ENCODE data around the gene POLR1F.

The POLR1F gene

DNA sequence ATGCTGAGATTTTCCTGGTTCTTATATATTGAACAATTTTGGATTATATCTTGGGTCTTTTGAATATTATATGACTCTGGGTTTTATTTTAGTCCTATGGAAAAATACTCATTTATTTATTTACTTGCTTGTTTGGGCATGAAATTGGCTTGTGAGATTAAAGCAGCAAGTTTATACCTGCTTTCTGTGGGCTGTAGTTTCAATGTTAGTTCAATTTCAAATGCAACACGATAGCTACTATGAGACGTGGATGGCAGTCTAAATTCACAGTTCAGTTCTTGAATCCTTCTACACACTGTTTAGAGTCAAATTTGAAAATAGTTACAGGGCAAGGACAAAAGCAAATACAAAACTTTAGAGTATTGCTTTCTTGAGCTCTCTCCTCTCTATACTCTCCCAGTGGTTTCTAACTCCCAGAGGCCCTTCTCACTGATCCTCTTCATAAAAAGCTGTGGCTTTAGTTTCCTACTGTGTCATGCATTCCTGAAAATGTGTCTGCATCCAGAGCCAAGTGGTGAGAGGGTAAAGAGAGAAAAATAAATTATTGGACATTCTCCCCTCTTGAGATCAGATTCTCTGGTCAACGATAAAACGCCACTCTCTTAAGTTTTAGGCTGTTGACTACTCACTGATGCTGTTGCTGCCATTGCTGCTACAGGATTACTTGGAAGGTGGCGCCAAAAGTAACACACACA lies 34.4 kb downstream of the POLR1F start:
- no peaks in the 10 kb centered on the region for H3K79me1 ChIP-seq (ENCODE audit: low read depth, low read length)
- H3K18ac ChIP-seq (ENCODE audit: low read length): no peak overlapping the region
- WGBS, 2 donors (ENCODE audit: extremely low coverage in 2 of 2, insufficient read length in 2 of 2, insufficient replicate concordance in 1 of 2): no CpG with 5 or more reads among the region's 5 CpGs
- H3K27ac ChIP-seq (replicated peaks; ENCODE audit: low read length): no peak overlapping the region
- H3K14ac ChIP-seq (ENCODE audit: low read length): no peak overlapping the region
- H3K27me3 ChIP-seq (ENCODE audit: control insufficient read depth in 3 of 3, insufficient read depth in 3 of 3, low read depth in 1 of 3, low read length in 3 of 3): no peaks in the 10 kb centered on the region
- no peak overlapping the region for H4K8ac ChIP-seq (ENCODE audit: low read depth, low read length)
- H3K4ac ChIP-seq (ENCODE audit: low read length): no peak overlapping the region
- H2AFZ ChIP-seq (ENCODE audit: low read length): no peak overlapping the region
- H3K36me3 ChIP-seq (replicated peaks in 1 of 2; ENCODE audit: control insufficient read depth in 2 of 2, insufficient read depth in 2 of 2, low read length in 2 of 2): no peaks in the 10 kb centered on the region
- H3K4me3 ChIP-seq (ENCODE audit: low read length in 2 of 2): no peak overlapping the region
- DNase-seq (ENCODE audit: low spot score): no peak
- no peak overlapping the region for H4K91ac ChIP-seq (ENCODE audit: low read depth, low read length, poor library complexity)
- H3K23ac ChIP-seq (ENCODE audit: low read depth, low read length, poor library complexity): no peak overlapping the region
- no peak overlapping the region for H2AK5ac ChIP-seq (ENCODE audit: low read depth, low read length)
- H2BK15ac ChIP-seq (ENCODE audit: low read length): no peak overlapping the region
- no peak overlapping the region for H2BK120ac ChIP-seq (ENCODE audit: low read depth, low read length)
- H3K9ac ChIP-seq (ENCODE audit: low read depth, low read length, poor library complexity): no peak overlapping the region
- no peak overlapping the region for H3K4me2 ChIP-seq (ENCODE audit: insufficient read depth, low read length, poor library complexity, severe bottlenecking)
- H3K4me1 ChIP-seq (ENCODE audit: control insufficient read depth in 2 of 2, insufficient read depth in 1 of 2, low read depth in 1 of 2, low read length in 2 of 2): no peaks in the 10 kb centered on the region
- H3K9me3 ChIP-seq (replicated peaks in 1 of 2; ENCODE audit: control insufficient read depth in 2 of 2, insufficient read depth in 1 of 2, low read depth in 1 of 2, low read length in 2 of 2): no peaks in the 10 kb centered on the region
- no peak overlapping the region for H2BK12ac ChIP-seq (ENCODE audit: low read length)
- no peak overlapping the region for H2BK5ac ChIP-seq (ENCODE audit: low read length)

DNA sequence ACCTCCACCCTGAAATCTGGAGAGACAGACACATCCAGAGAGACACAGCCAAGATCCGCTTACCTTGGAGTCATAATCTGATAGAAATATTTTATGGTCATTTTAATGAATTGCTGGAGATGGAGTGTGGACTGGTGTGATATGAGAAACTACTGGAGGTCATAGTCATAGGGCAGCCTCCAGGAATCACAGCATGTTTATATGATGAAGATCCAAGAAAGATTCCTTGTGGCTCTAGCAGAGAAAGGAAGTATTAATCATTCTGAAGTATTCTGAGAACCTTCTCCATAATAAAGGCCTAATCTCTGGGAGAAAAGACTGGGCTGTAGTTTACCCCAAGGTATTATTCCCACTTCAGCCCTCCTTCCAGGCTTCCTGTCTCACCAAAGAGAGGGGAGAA lies 38.0 kb downstream of the POLR1F start:
- DNase-seq (ENCODE audit: low spot score): no peak
- Histone ChIP-seq H4K91ac (ENCODE audit: low read depth, low read length, poor library complexity) (no peak overlapping the region), H3K4me2 (ENCODE audit: insufficient read depth, low read length, poor library complexity, severe bottlenecking) (no peak overlapping the region), H3K36me3 (replicated peaks in 1 of 2; ENCODE audit: control insufficient read depth in 2 of 2, insufficient read depth in 2 of 2, low read length in 2 of 2) (no peaks in the 10 kb centered on the region), H3K18ac (ENCODE audit: low read length) (no peak overlapping the region), H3K9ac (ENCODE audit: low read depth, low read length, poor library complexity) (no peak overlapping the region), H2BK120ac (ENCODE audit: low read depth, low read length) (no peak overlapping the region), H4K8ac (ENCODE audit: low read depth, low read length) (no peak overlapping the region), H3K9me3 (replicated peaks in 1 of 2; ENCODE audit: control insufficient read depth in 2 of 2, insufficient read depth in 1 of 2, low read depth in 1 of 2, low read length in 2 of 2) (no peaks in the 10 kb centered on the region), H2BK5ac (ENCODE audit: low read length) (no peak overlapping the region), H2AFZ (ENCODE audit: low read length) (no peak overlapping the region), H3K27me3 (ENCODE audit: control insufficient read depth in 3 of 3, insufficient read depth in 3 of 3, low read depth in 1 of 3, low read length in 3 of 3) (no peaks in the 10 kb centered on the region), H3K27ac (replicated peaks; ENCODE audit: low read length) (no peak overlapping the region), H2BK12ac (ENCODE audit: low read length) (no peak overlapping the region), H3K23ac (ENCODE audit: low read depth, low read length, poor library complexity) (no peak overlapping the region), H2AK5ac (ENCODE audit: low read depth, low read length) (no peak overlapping the region), H3K4me1 (ENCODE audit: control insufficient read depth in 2 of 2, insufficient read depth in 1 of 2, low read depth in 1 of 2, low read length in 2 of 2) (no peaks in the 10 kb centered on the region), H2BK15ac (ENCODE audit: low read length) (no peak overlapping the region), H3K79me1 (ENCODE audit: low read depth, low read length) (no peaks in the 10 kb centered on the region), H3K4ac (ENCODE audit: low read length) (no peak overlapping the region), H3K14ac (ENCODE audit: low read length) (no peak overlapping the region), H3K4me3 (ENCODE audit: low read length in 2 of 2) (no peak overlapping the region)
- WGBS, 2 donors (ENCODE audit: extremely low coverage in 2 of 2, insufficient read length in 2 of 2, insufficient replicate concordance in 1 of 2): no CpG with 5 or more reads among the region's 1 CpG

DNA sequence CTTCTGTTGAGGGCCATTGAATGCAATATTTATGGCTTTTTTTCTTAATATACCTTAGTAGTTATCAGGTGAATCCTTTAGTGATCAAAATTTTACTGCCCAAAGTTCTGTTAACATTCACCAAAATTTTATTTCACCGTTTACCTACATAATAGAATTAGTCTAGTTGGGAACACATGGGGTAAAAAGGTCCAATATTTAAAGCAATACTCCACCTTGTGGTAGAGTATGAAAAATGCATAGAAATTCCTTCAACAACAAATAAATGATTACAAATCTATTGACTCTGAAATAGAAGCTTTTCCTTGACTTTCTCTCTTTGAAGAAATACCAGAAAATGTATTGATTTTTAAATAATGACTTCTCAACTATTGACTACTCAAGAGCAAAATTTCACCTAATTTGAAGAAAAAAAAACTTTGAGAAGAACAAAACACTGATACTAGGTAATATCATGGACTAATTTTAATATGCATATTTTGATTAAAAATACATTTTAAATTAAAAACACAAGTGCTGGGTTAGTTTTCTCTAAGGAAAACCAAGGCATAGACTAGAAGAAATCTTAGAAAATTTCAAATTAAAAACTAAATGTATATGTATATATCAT lies 43.3 kb downstream of the POLR1F start:
- no peak for DNase-seq (ENCODE audit: low spot score)
- H3K79me1 ChIP-seq (ENCODE audit: low read depth, low read length): no peaks in the 10 kb centered on the region
- no peak overlapping the region for H3K14ac ChIP-seq (ENCODE audit: low read length)
- no peak overlapping the region for H2BK12ac ChIP-seq (ENCODE audit: low read length)
- H3K9me3 ChIP-seq (replicated peaks in 1 of 2; ENCODE audit: control insufficient read depth in 2 of 2, insufficient read depth in 1 of 2, low read depth in 1 of 2, low read length in 2 of 2): no peaks in the 10 kb centered on the region
- H2BK15ac ChIP-seq (ENCODE audit: low read length): no peak overlapping the region
- H3K4me2 ChIP-seq (ENCODE audit: insufficient read depth, low read length, poor library complexity, severe bottlenecking): no peak overlapping the region
- H3K27me3 ChIP-seq (ENCODE audit: control insufficient read depth in 3 of 3, insufficient read depth in 3 of 3, low read depth in 1 of 3, low read length in 3 of 3): peaks cover 0 to 3% (median 0%) of the 10 kb centered on the region in 3 experiments
- no peak overlapping the region for H3K4ac ChIP-seq (ENCODE audit: low read length)
- H3K4me3 ChIP-seq (ENCODE audit: low read length in 2 of 2): no peak overlapping the region
- no peak overlapping the region for H4K91ac ChIP-seq (ENCODE audit: low read depth, low read length, poor library complexity)
- H3K18ac ChIP-seq (ENCODE audit: low read length): no peak overlapping the region
- WGBS, 2 donors (ENCODE audit: extremely low coverage in 2 of 2, insufficient read length in 2 of 2, insufficient replicate concordance in 1 of 2): no CpG with 5 or more reads among the region's 1 CpG
- H3K9ac ChIP-seq (ENCODE audit: low read depth, low read length, poor library complexity): no peak overlapping the region
- H2AFZ ChIP-seq (ENCODE audit: low read length): no peak overlapping the region
- no peak overlapping the region for H3K23ac ChIP-seq (ENCODE audit: low read depth, low read length, poor library complexity)
- H2BK120ac ChIP-seq (ENCODE audit: low read depth, low read length): no peak overlapping the region
- H2BK5ac ChIP-seq (ENCODE audit: low read length): no peak overlapping the region
- no peak overlapping the region for H4K8ac ChIP-seq (ENCODE audit: low read depth, low read length)
- no peaks in the 10 kb centered on the region for H3K4me1 ChIP-seq (ENCODE audit: control insufficient read depth in 2 of 2, insufficient read depth in 1 of 2, low read depth in 1 of 2, low read length in 2 of 2)
- H3K36me3 ChIP-seq (replicated peaks in 1 of 2; ENCODE audit: control insufficient read depth in 2 of 2, insufficient read depth in 2 of 2, low read length in 2 of 2): no peaks in the 10 kb centered on the region
- H3K27ac ChIP-seq (replicated peaks; ENCODE audit: low read length): no peak overlapping the region
- no peak overlapping the region for H2AK5ac ChIP-seq (ENCODE audit: low read depth, low read length)

DNA sequence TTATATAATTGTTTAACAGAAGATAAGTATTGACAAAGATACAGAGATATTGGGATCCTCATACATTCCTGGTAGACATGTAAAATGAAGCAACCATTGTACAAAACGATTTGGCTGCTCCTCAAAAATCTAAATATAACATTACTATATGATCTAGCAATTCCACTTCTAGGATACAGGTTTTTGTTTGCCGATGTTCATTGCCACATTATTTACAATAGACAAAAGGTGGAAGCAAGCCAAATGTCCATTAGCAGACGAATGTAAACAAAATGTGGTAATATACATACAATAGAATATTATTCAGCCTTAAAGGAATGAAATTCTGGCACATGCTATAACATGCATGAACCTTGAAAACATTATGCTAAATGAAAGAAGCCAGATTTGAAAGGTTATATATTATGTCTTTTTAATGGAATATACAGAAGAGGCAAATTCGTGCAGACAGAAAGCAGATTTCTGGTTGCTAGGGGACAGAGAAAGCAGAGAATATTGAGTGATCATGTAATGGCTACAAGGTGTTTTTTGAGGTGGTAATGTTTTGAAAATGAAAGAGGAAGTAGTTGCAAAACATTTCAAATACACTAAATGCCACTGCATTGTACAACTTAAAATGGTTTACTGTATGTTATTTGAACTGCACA lies 44.9 kb downstream of the POLR1F start:
- no peak overlapping the region for H3K4me3 ChIP-seq (ENCODE audit: low read length in 2 of 2)
- H2BK5ac ChIP-seq (ENCODE audit: low read length): no peak overlapping the region
- no peak overlapping the region for H3K23ac ChIP-seq (ENCODE audit: low read depth, low read length, poor library complexity)
- H4K91ac ChIP-seq (ENCODE audit: low read depth, low read length, poor library complexity): no peak overlapping the region
- no peaks in the 10 kb centered on the region for H3K36me3 ChIP-seq (replicated peaks in 1 of 2; ENCODE audit: control insufficient read depth in 2 of 2, insufficient read depth in 2 of 2, low read length in 2 of 2)
- no CpG with 5 or more reads among the region's 4 CpGs for WGBS, 2 donors (ENCODE audit: extremely low coverage in 2 of 2, insufficient read length in 2 of 2, insufficient replicate concordance in 1 of 2)
- H3K4me1 ChIP-seq (ENCODE audit: control insufficient read depth in 2 of 2, insufficient read depth in 1 of 2, low read depth in 1 of 2, low read length in 2 of 2): no peaks in the 10 kb centered on the region
- peaks cover 0 to 3% (median 0%) of the 10 kb centered on the region in 3 experiments for H3K27me3 ChIP-seq (ENCODE audit: control insufficient read depth in 3 of 3, insufficient read depth in 3 of 3, low read depth in 1 of 3, low read length in 3 of 3)
- no peak overlapping the region for H2BK15ac ChIP-seq (ENCODE audit: low read length)
- no peak overlapping the region for H3K18ac ChIP-seq (ENCODE audit: low read length)
- no peak overlapping the region for H2AFZ ChIP-seq (ENCODE audit: low read length)
- no peak overlapping the region for H2AK5ac ChIP-seq (ENCODE audit: low read depth, low read length)
- no peaks in the 10 kb centered on the region for H3K9me3 ChIP-seq (replicated peaks in 1 of 2; ENCODE audit: control insufficient read depth in 2 of 2, insufficient read depth in 1 of 2, low read depth in 1 of 2, low read length in 2 of 2)
- H3K4me2 ChIP-seq (ENCODE audit: insufficient read depth, low read length, poor library complexity, severe bottlenecking): no peak overlapping the region
- H3K27ac ChIP-seq (replicated peaks; ENCODE audit: low read length): no peak overlapping the region
- no peak overlapping the region for H2BK12ac ChIP-seq (ENCODE audit: low read length)
- no peak overlapping the region for H2BK120ac ChIP-seq (ENCODE audit: low read depth, low read length)
- no peak overlapping the region for H3K4ac ChIP-seq (ENCODE audit: low read length)
- H3K9ac ChIP-seq (ENCODE audit: low read depth, low read length, poor library complexity): no peak overlapping the region
- no peak overlapping the region for H4K8ac ChIP-seq (ENCODE audit: low read depth, low read length)
- H3K14ac ChIP-seq (ENCODE audit: low read length): no peak overlapping the region
- DNase-seq (ENCODE audit: low spot score): no peak
- no peaks in the 10 kb centered on the region for H3K79me1 ChIP-seq (ENCODE audit: low read depth, low read length)
